GM19324 (cell line): ENCODE results near the gene TCEAL1.

Source experiments
- ATAC-seq: cut with Tn5 transposase; IDR thresholded peaks from one replicate; pipeline ENCODE4 v1.9.1; 2021; ENCODE audit warnings: mild to moderate bottlenecking, moderate library complexity; ENCODE audit not compliant: unreplicated experiment, low FRiP score

The TCEAL1 gene

GRCh38 chrX:103674531-103675454 is 46.0 kb downstream of the TCEAL1 start:
- ATAC-seq, result no peak

GRCh38 chrX:103678199-103678993 is 49.6 kb downstream of the TCEAL1 start:
- ATAC-seq, result no peak
